OCI-LY3 (cell line): ENCODE results near the gene MKLN1.

Experiments
- EZH2phosphoT487 ChIP-seq: fragments of 200-600 bp; shearing (Covaris generic); IDR thresholded peaks from 2 replicates; pipeline ENCODE4 v1.6.1; 2018; ENCODE audit warnings: antibody characterized with exemption, mixed run types, low read depth
- TF ChIP-seq, protein P1 (sequence below): fragments of 200-600, 300-600 bp; sonication (generic); IDR thresholded peaks from 2 replicates; pipeline ENCODE4 v1.5.1; 2014; ENCODE audit warnings: antibody characterized with exemption, low read length, low read depth

DNA sequence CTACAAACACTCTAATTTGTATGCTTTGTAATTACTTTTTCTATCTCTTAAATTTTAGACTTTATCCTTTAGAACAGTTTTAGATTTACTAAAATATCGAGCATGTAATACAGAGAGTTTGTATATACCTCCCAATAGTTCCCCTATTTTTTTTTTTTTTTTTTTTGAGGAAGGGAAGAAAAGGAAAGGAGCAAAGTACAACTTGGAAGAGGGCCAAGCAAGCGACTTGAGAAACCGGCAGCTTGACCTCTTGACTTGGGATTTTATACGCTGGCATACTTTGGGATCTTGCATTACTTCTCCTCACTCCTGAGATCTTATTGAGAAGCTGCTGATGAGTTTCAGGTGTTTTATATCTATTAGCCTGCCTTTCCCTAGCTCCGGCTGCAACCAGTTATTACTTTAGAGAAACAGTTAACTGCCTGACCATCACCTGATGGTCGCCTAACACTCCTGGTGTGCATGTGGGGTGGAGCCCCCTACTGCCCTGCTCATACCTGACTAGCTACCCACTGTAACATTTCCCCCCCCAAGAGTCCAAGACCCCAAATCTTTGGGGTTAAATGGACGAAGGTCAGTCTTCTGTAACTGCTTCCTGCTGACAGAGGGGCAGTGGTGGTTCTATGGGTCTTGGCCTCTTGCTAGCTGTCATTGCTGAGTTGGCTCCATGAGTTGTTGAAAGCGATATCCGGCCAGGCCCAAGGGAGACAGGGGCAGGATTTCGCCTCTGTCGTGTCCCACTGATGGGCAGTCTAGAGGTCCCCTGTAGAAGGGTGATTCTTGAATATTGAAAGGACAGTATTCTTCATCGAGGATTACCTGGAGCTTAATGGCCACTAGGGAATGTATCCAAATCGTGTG, 28.5 kb downstream of the MKLN1 start:
- TF ChIP-seq, protein P1, sequence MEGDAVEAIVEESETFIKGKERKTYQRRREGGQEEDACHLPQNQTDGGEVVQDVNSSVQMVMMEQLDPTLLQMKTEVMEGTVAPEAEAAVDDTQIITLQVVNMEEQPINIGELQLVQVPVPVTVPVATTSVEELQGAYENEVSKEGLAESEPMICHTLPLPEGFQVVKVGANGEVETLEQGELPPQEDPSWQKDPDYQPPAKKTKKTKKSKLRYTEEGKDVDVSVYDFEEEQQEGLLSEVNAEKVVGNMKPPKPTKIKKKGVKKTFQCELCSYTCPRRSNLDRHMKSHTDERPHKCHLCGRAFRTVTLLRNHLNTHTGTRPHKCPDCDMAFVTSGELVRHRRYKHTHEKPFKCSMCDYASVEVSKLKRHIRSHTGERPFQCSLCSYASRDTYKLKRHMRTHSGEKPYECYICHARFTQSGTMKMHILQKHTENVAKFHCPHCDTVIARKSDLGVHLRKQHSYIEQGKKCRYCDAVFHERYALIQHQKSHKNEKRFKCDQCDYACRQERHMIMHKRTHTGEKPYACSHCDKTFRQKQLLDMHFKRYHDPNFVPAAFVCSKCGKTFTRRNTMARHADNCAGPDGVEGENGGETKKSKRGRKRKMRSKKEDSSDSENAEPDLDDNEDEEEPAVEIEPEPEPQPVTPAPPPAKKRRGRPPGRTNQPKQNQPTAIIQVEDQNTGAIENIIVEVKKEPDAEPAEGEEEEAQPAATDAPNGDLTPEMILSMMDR: no peak
- TF ChIP-seq EZH2phosphoT487: no peak
